Measurements from ENCODE around the gene GABPB2. TPM values are rescaled to one million over a fixed set of nuclear protein-coding genes. Genes with fewer than 3 reads are reported as not detected.

GABPB2 gene
- total and polyA plus RNA-seq, 2 experiments from 2014 or later: 1.1 to 2.6 TPM

GRCh38 chr1:151061704-151062103 lies 8.9 kb upstream of the GABPB2 start:
- ATAC-seq (no peak), DNase-seq (ENCODE audit: low spot score) (no peak)
- Histone ChIP-seq H2AFZ (no peak overlapping the region), H3K4me3 (peak overlapping the region; percentile 72), H3K27me3 (ENCODE audit: insufficient read depth) (no peaks in the 10 kb centered on the region), H3K79me2 (replicated peaks; ENCODE audit: insufficient read depth) (peaks cover 86% of the 10 kb centered on the region), H3F3A (replicated peaks; ENCODE audit: low read depth) (peaks cover 7% of the 10 kb centered on the region; the same call in 1 of the 2 replicates), H3K27ac (ENCODE audit: low read depth) (0 out of 2 replicates have a peak overlapping the region, but pooled peaks have one; percentile 3), H3K4me2 (peak overlapping the region; percentile 87), H4K20me1 (replicated peaks; ENCODE audit: insufficient read depth) (peaks cover 14% of the 10 kb centered on the region; the same call in 1 of the 2 replicates), H3K4me1 (ENCODE audit: insufficient read depth) (peaks cover 29% of the 10 kb centered on the region), H3K36me3 (ENCODE audit: insufficient read depth) (no peaks in the 10 kb centered on the region), H3K9me2 (ENCODE audit: insufficient read depth) (no peaks in the 10 kb centered on the region)
- Mint-ChIP-seq H3K4me3 (peak overlapping the region; percentile 90), H3K27me3 (ENCODE audit: insufficient read depth, low read depth, poor library complexity) (peaks cover 17% of the 10 kb centered on the region), H3K4me1 (peaks cover 40% of the 10 kb centered on the region), H3K9me3 (no peaks in the 10 kb centered on the region), H3K27ac (peak overlapping the region; percentile 93; the same call in 1 of the 2 replicates), H3K36me3 (ENCODE audit: low read depth) (peaks cover 34% of the 10 kb centered on the region)
- TF ChIP-seq JUNB (IDR thresholded peaks at IDR 0.05; ENCODE audit: unreplicated experiment) (no peak), NANOG (IDR thresholded peaks at IDR 0.05; ENCODE audit: borderline replicate concordance) (no peak), EZH2 (IDR thresholded peaks at IDR 0.05; ENCODE audit: low read depth, unreplicated experiment) (no peak), ETS1 (IDR thresholded peaks at IDR 0.05) (no peak), ZNF114 (CRISPR knock-in tag; IDR thresholded peaks at IDR 0.05) (no peak), CTCF (conservative IDR thresholded peaks at IDR 0.05; ENCODE audit: low read depth in 2 of 2) (no peak), STAT1 (IDR thresholded peaks at IDR 0.05; ENCODE audit: unreplicated experiment) (no peak), REST (IDR thresholded peaks at IDR 0.05; ENCODE audit: unreplicated experiment) (no peak), EZH2phosphoT487 (IDR thresholded peaks at IDR 0.05; ENCODE audit: unreplicated experiment) (no peak), POLR2AphosphoS5 (IDR thresholded peaks at IDR 0.05; ENCODE audit: low read depth) (no peak), CREB1 (CRISPR knock-in tag; IDR thresholded peaks at IDR 0.05; ENCODE audit: low read depth) (no peak), ZNF462 (CRISPR knock-in tag; IDR thresholded peaks at IDR 0.05) (no peak)

Measured in GM23338 (cell line).